K562 (cell line): ENCODE measurements around the gene LEO1. TPM values are rescaled to one million over a fixed set of nuclear protein-coding genes. Genes with fewer than 3 reads are reported as not detected.

Experiments
- CEBPB ChIP-seq: fragments of 450-650 bp; IDR thresholded peaks from 2 replicates; pipeline ENCODE4 v1.6.1; 2016; ENCODE audit warnings: missing genetic modification characterization, missing compliant biosample characterization
- DMBX1 ChIP-seq: fragments of 250-450 bp; sonication (Bioruptor Pico); IDR thresholded peaks from 2 replicates; pipeline ENCODE4 v1.8.0; 2022; ENCODE audit warnings: inconsistent platforms, mild to moderate bottlenecking, moderate library complexity, borderline replicate concordance
- ESRRA ChIP-seq: fragments of 450-650 bp; IDR thresholded peaks from 2 replicates; pipeline ENCODE4 v1.6.1; 2014; ENCODE audit warnings: low read depth, mild to moderate bottlenecking, moderate library complexity, borderline replicate concordance
- EZH2 ChIP-seq: IDR thresholded peaks from 2 replicates; pipeline ENCODE4 v1.6.1; 2012; ENCODE audit warnings: low read depth, mild to moderate bottlenecking, inconsistent platforms, low read length, borderline replicate concordance
- FOSL1 ChIP-seq: fragments of 200-800 bp; sonication (Bioruptor generic); conservative IDR thresholded peaks from 2 replicates; pipeline ENCODE4 v1.6.1; 2016; ENCODE audit warnings: missing genetic modification characterization, missing compliant biosample characterization
- FOXA3 ChIP-seq, 2 experiments: fragments of 450-650 bp in 1 of 2; sonication (generic) in 1 of 2; formaldehyde crosslinking; IDR thresholded peaks in 1 of 2; conservative IDR thresholded peaks in 1 of 2; 2 replicates each; pipeline versions ENCODE4 v1.4.0 to v1.8.0; 2020 to 2022; ENCODE audit warnings: mild to moderate bottlenecking in 2 of 2, missing genetic modification reagents in 1 of 2
- KDM1A ChIP-seq, 2 experiments: fragments of 450-650 bp; IDR thresholded peaks; 2 replicates each; pipeline ENCODE4 v1.6.1; 2016; ENCODE audit warnings: mild to moderate bottlenecking in 2 of 2
- MCM2 ChIP-seq: fragments of 450-650 bp; IDR thresholded peaks from 2 replicates; pipeline ENCODE4 v1.6.1; 2017; ENCODE audit warnings: low read depth, mild to moderate bottlenecking
- NCOR1 ChIP-seq: fragments of 450-650 bp; IDR thresholded peaks from 2 replicates; pipeline ENCODE4 v1.6.1; 2016; ENCODE audit warnings: mild to moderate bottlenecking, moderate library complexity
- NFATC3 ChIP-seq: fragments of 450-650 bp; IDR thresholded peaks from 2 replicates; pipeline ENCODE4 v1.6.1; 2017; ENCODE audit warnings: mild to moderate bottlenecking
- NR2C2 ChIP-seq, 2 experiments: fragments of 200-800 bp in 1 of 2; sonication (Bioruptor generic) in 1 of 2; sonication (generic) in 1 of 2; formaldehyde crosslinking in 1 of 2; IDR thresholded peaks; 2 replicates each; pipeline versions ENCODE4 v1.6.1 to v1.8.0; 2016 to 2022; ENCODE audit warnings: mild to moderate bottlenecking in 1 of 2, missing compliant biosample characterization in 1 of 2, missing genetic modification characterization in 1 of 2, missing genetic modification reagents in 1 of 2
- POLR2AphosphoS5 ChIP-seq: IDR thresholded peaks from 2 replicates; pipeline ENCODE4 v1.6.1; 2011; ENCODE audit warnings: mild to moderate bottlenecking, low read depth, low read length, moderate library complexity; ENCODE audit not compliant: control insufficient read depth, insufficient read depth
- POLR3A ChIP-seq: IDR thresholded peaks from 2 replicates; pipeline ENCODE4 v1.6.1; 2011; ENCODE audit warnings: borderline replicate concordance, mild to moderate bottlenecking, moderate library complexity; ENCODE audit not compliant: insufficient read length, insufficient read depth; ENCODE audit errors: extremely low read depth
- RHOXF2B ChIP-seq: fragments of 250-450 bp; sonication (Bioruptor Pico); conservative IDR thresholded peaks from 2 replicates; pipeline ENCODE4 v1.5.1; 2021
- ZEB2 ChIP-seq: fragments of 450-650 bp; IDR thresholded peaks from 2 replicates; pipeline ENCODE4 v1.6.1; 2016
- ZKSCAN1 ChIP-seq: fragments of 150-350 bp; IDR thresholded peaks from 2 replicates; pipeline ENCODE4 v1.6.1; 2016; ENCODE audit warnings: low read depth, low read length
- ZKSCAN3 ChIP-seq: fragments of 250-450 bp; sonication (Bioruptor Pico); IDR thresholded peaks from 2 replicates; pipeline ENCODE4 v1.4.0; 2020
- ZNF134 ChIP-seq: fragments of 250-450 bp; sonication (Bioruptor Pico); conservative IDR thresholded peaks from 2 replicates; pipeline ENCODE4 v1.4.0; 2020
- ZSCAN29 ChIP-seq: fragments of 450-650 bp; IDR thresholded peaks from 2 replicates; pipeline ENCODE4 v1.6.1; 2017
- polyA plus RNA-seq, 8 experiments: library from polyadenylated mRNA; depleted of rRNA in 4 of 8; stranded (reverse) in 5 of 8; unstranded in 3 of 8; fragments of >200 nt; fragmentation: Nextera tagmentation in 2 of 8; fragmentation: Illumina TruSeq in 1 of 8; extraction: Ambion mirVana in 2 of 8; extraction: Trizol in 1 of 8; gene quantifications; 2 replicates each; pipeline versions ENCODE4 v1.2.1 to v1.2.3, GENCODE V29; 2011 to 2014; ENCODE audit warnings: inconsistent platforms in 1 of 8, missing spikeins in 1 of 8
- total RNA-seq, 7 experiments: library from RNA; depleted of rRNA in 6 of 7; stranded (reverse); fragments of >200 nt in 6 of 7; fragmentation: Illumina TruSeq in 2 of 7; extraction: Trizol in 2 of 7; gene quantifications; 2 replicates each; pipeline versions ENCODE4 v1.2.1 to v1.2.3, GENCODE V29; 2011 to 2021; ENCODE audit warnings: low replicate concordance in 1 of 7
- TF ChIP-seq, protein P1 (sequence below), 3 experiments: fragments of 200-800 bp in 1 of 3; sonication (Bioruptor generic) in 1 of 3; sonication (generic) in 1 of 3; formaldehyde crosslinking in 1 of 3; IDR thresholded peaks; 2 replicates each; pipeline versions ENCODE4 v1.6.1 to v1.8.0; 2016 to 2022; ENCODE audit warnings: mild to moderate bottlenecking in 2 of 3, missing compliant biosample characterization in 2 of 3, missing genetic modification characterization in 2 of 3, missing genetic modification reagents in 1 of 3
- TF ChIP-seq, protein P2 (sequence below), 2 experiments: fragments of 150-350 bp in 1 of 2; IDR thresholded peaks; 2 replicates each; pipeline ENCODE4 v1.6.1; 2012 to 2016; ENCODE audit warnings: low read depth in 2 of 2, low read length in 2 of 2, mild to moderate bottlenecking in 1 of 2, moderate library complexity in 1 of 2

Gene LEO1
- total and polyA plus RNA-seq, 9 of the 15 experiments (the other 6 are each of a cell fraction or from before 2014, with no cell fraction given), result 8.4 to 48.3 (median 37.9) TPM

DNA sequence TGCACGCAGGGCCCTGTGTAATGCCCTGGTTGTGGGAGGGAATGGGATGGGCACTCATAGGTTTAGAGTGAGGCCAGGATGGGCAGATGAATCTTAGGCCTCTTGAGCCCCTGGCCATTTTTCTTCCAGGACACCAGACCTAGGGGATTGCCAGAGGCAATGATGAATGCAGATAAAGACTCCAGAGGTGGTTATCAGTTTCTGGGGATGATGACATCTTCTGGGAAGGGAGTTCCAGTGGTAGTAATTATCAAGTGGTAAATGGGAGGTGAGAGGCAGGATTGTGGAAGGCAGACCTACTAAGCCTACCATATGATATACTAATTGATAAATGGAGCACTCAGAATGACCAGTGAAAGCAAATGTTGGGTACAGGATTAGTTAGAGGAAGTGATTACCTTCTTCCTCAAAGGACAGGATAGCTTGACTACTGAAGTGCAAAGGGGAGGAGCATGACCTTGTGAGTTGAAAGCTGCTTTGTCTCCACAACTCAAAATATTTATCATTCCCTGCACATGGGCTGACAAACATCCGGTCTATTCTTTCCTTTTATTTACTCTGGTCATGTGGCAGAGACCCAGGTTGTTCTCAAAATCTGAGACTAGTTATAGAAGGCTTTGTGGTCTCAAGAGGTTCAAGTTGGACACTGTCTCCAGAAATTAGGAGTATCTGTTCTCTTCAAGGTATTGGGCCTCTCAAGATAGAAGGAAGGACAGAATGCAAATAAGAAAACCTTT, 37.3 kb upstream of the LEO1 start (continued):
- TF ChIP-seq, protein P1, sequence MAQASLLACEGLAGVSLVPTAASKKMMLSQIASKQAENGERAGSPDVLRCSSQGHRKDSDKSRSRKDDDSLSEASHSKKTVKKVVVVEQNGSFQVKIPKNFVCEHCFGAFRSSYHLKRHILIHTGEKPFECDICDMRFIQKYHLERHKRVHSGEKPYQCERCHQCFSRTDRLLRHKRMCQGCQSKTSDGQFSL (CRISPR knock-in tag; IDR thresholded peaks at IDR 0.05), result no peak
- TF ChIP-seq, protein P1 (tag; IDR thresholded peaks at IDR 0.05), result no peak
- peak; percentile 54; the same call in 1 of the 2 replicates for TF ChIP-seq DMBX1 (CRISPR knock-in tag)
- TF ChIP-seq FOSL1 (tag), result peak; percentile 49; the same call in 1 of the 2 replicates
- TF ChIP-seq NFATC3, result no peak
- TF ChIP-seq ZSCAN29, result no peak
- no peak; the same call in 1 of the 2 replicates for TF ChIP-seq NCOR1
- TF ChIP-seq ZNF134, result no peak
- peak; percentile 53 to 66; a peak in 3 of 4 replicates for TF ChIP-seq KDM1A (IDR thresholded peaks at IDR 0.05)
- peak; percentile 79; the same call in 1 of the 2 replicates for TF ChIP-seq ZKSCAN1
- TF ChIP-seq EZH2, result no peak
- TF ChIP-seq, protein P2, sequence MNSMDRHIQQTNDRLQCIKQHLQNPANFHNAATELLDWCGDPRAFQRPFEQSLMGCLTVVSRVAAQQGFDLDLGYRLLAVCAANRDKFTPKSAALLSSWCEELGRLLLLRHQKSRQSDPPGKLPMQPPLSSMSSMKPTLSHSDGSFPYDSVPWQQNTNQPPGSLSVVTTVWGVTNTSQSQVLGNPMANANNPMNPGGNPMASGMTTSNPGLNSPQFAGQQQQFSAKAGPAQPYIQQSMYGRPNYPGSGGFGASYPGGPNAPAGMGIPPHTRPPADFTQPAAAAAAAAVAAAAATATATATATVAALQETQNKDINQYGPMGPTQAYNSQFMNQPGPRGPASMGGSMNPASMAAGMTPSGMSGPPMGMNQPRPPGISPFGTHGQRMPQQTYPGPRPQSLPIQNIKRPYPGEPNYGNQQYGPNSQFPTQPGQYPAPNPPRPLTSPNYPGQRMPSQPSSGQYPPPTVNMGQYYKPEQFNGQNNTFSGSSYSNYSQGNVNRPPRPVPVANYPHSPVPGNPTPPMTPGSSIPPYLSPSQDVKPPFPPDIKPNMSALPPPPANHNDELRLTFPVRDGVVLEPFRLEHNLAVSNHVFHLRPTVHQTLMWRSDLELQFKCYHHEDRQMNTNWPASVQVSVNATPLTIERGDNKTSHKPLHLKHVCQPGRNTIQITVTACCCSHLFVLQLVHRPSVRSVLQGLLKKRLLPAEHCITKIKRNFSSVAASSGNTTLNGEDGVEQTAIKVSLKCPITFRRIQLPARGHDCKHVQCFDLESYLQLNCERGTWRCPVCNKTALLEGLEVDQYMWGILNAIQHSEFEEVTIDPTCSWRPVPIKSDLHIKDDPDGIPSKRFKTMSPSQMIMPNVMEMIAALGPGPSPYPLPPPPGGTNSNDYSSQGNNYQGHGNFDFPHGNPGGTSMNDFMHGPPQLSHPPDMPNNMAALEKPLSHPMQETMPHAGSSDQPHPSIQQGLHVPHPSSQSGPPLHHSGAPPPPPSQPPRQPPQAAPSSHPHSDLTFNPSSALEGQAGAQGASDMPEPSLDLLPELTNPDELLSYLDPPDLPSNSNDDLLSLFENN (IDR thresholded peaks at IDR 0.05; ENCODE audit: low read depth in 2 of 2, low read length in 2 of 2), result no peak
- TF ChIP-seq CEBPB (tag), result peak; percentile 38; the same call in 1 of the 2 replicates
- TF ChIP-seq RHOXF2B, result no peak
- no peak for TF ChIP-seq ZKSCAN3 (CRISPR knock-in tag)
- no peak for TF ChIP-seq MCM2
- TF ChIP-seq FOXA3 (CRISPR knock-in tag; conservative IDR thresholded peaks at IDR 0.05 in 1 of 2, IDR thresholded peaks at IDR 0.05 in 1 of 2), result 0 out of 4 replicates have a peak, but pooled peaks of 1 of the 2 experiments have one; percentile 14
- peak; percentile 57; the same call in 1 of the 2 replicates for TF ChIP-seq ZEB2
- no peak for TF ChIP-seq POLR2AphosphoS5
- no peak for TF ChIP-seq POLR3A
- peak; percentile 69; the same call in 1 of the 2 replicates for TF ChIP-seq ESRRA
- TF ChIP-seq NR2C2 (CRISPR knock-in tag; IDR thresholded peaks at IDR 0.05), result no peak
- peak; percentile 85 for TF ChIP-seq NR2C2 (tag; IDR thresholded peaks at IDR 0.05)
